CD14-positive monocyte (primary cell): ENCODE results near the gene CPNE4. TPM values are rescaled to one million over a fixed set of nuclear protein-coding genes. Genes with fewer than 3 reads are reported as not detected.

ENCODE experiments used
- DNase-seq, 3 donors: peaks; one replicate each; pipeline ENCODE4 v3.0.0-alpha.2; 2011 to 2022
- H2AFZ ChIP-seq: 2 replicates; pipeline ENCODE4 v1.6.0; 2012; ENCODE audit warnings: mild to moderate bottlenecking, low read depth, low read length, inconsistent platforms; ENCODE audit not compliant: insufficient read depth, poor library complexity, severe bottlenecking
- H3K27ac ChIP-seq, 2 donors: 1 replicate in 1 of 2; 2 replicates in 1 of 2; pipeline ENCODE4 v1.5.1; 2012 to 2013; ENCODE audit warnings: low read length in 2 of 2, control low read depth in 1 of 2, inconsistent platforms in 1 of 2, low read depth in 1 of 2, mild to moderate bottlenecking in 1 of 2
- H3K27me3 ChIP-seq, 2 donors: one replicate each; pipeline versions ENCODE4 v1.6.0 to v1.6.1; 2011 to 2013; ENCODE audit warnings: low read length in 2 of 2; ENCODE audit not compliant: control insufficient read depth in 2 of 2, insufficient read depth in 2 of 2
- H3K36me3 ChIP-seq, 2 donors: replicated peaks in 1 of 2; 1 replicate in 1 of 2; 2 replicates in 1 of 2; pipeline versions ENCODE4 v1.5.1 to v1.6.1; 2012 to 2013; ENCODE audit warnings: low read length in 2 of 2, control low read depth in 1 of 2, inconsistent platforms in 1 of 2, mild to moderate bottlenecking in 1 of 2; ENCODE audit not compliant: insufficient read depth in 2 of 2, control insufficient read depth in 1 of 2
- H3K4me1 ChIP-seq, 2 donors: 1 replicate in 1 of 2; 2 replicates in 1 of 2; pipeline versions ENCODE4 v1.5.1 to v1.6.1; 2012 to 2013; ENCODE audit warnings: low read length in 2 of 2, control low read depth in 1 of 2, inconsistent platforms in 1 of 2, mild to moderate bottlenecking in 1 of 2, moderate library complexity in 1 of 2; ENCODE audit not compliant: insufficient read depth in 2 of 2, control insufficient read depth in 1 of 2
- H3K4me2 ChIP-seq: replicated peaks from 2 replicates; pipeline ENCODE3; 2012; ENCODE audit warnings: low read length, moderate library complexity, mild to moderate bottlenecking; ENCODE audit not compliant: poor library complexity, severe bottlenecking; ENCODE audit errors: extremely low read depth
- H3K4me3 ChIP-seq, 3 experiments: fragments of 200-600 bp in 1 of 3; sonication (generic) in 1 of 3; replicated peaks in 1 of 3; 1 replicate in 2 of 3; 2 replicates in 1 of 3; pipeline ENCODE4 v1.5.1; 2011 to 2013; ENCODE audit warnings: low read length in 3 of 3, mild to moderate bottlenecking in 3 of 3, control low read depth in 2 of 3, low read depth in 2 of 3, inconsistent platforms in 1 of 3, moderate library complexity in 1 of 3
- H3K79me2 ChIP-seq: 2 replicates; pipeline ENCODE4 v1.6.0; 2012; ENCODE audit warnings: mild to moderate bottlenecking, control low read depth, inconsistent platforms, low read length, moderate library complexity; ENCODE audit not compliant: insufficient read depth
- H3K9ac ChIP-seq: 2 replicates; pipeline ENCODE4 v1.6.0; 2017; ENCODE audit warnings: low read length, mild to moderate bottlenecking; ENCODE audit not compliant: insufficient read depth, poor library complexity, severe bottlenecking
- H3K9me3 ChIP-seq, 2 donors: replicated peaks in 1 of 2; 1 replicate in 1 of 2; 2 replicates in 1 of 2; pipeline versions ENCODE4 v1.5.1 to v1.6.1; 2012 to 2013; ENCODE audit warnings: low read length in 2 of 2, control low read depth in 1 of 2; ENCODE audit not compliant: control insufficient read depth in 1 of 2, insufficient read depth in 1 of 2
- H4K20me1 ChIP-seq: 2 replicates; pipeline ENCODE4 v1.6.0; 2012; ENCODE audit warnings: mild to moderate bottlenecking, low read length, control low read depth, moderate library complexity; ENCODE audit not compliant: insufficient read depth
- H3K27ac Mint-ChIP-seq, 7 donors: one replicate each; pipeline ENCODE4 v1.8.0; 2020; ENCODE audit warnings: mild to moderate bottlenecking in 7 of 7, mixed read lengths in 7 of 7, moderate library complexity in 6 of 7, inconsistent platforms in 2 of 7
- H3K27me3 Mint-ChIP-seq, 3 donors: one replicate each; pipeline ENCODE4 v1.8.0; 2021 to 2022; ENCODE audit warnings: low read depth in 3 of 3, mild to moderate bottlenecking in 3 of 3, mixed read lengths in 3 of 3, moderate library complexity in 3 of 3, inconsistent platforms in 1 of 3
- H3K36me3 Mint-ChIP-seq, 2 donors: one replicate each; pipeline ENCODE4 v1.8.0; 2020; ENCODE audit warnings: mixed read lengths in 2 of 2, inconsistent platforms in 1 of 2, mild to moderate bottlenecking in 1 of 2
- H3K4me1 Mint-ChIP-seq: one replicate; pipeline ENCODE4 v1.8.0; 2020; ENCODE audit warnings: mild to moderate bottlenecking, mixed read lengths
- H3K4me3 Mint-ChIP-seq, 2 donors: one replicate each; pipeline ENCODE4 v1.8.0; 2020; ENCODE audit warnings: mild to moderate bottlenecking in 2 of 2, mixed read lengths in 2 of 2, moderate library complexity in 1 of 2
- H3K9me3 Mint-ChIP-seq, 7 donors: one replicate each; pipeline ENCODE4 v1.8.0; 2020 to 2022; ENCODE audit warnings: mixed read lengths in 7 of 7, mild to moderate bottlenecking in 6 of 7, moderate library complexity in 6 of 7, inconsistent platforms in 2 of 7
- WGBS: methylation state at CpG from one replicate; pipeline ENCODE4 v1.1.5; 2013; ENCODE audit warnings: missing lambda C conversion rate; ENCODE audit not compliant: insufficient coverage; 5-methylcytosine and 5-hydroxymethylcytosine counted together
- intact Hi-C, 2 donors: fragments of 100-400 bp; cut with micrococcal nuclease; formaldehyde crosslinking; loops; one replicate each; pipeline versions ENCODE4 v1.15.0 to v1.15.1; 2023
- polyA plus RNA-seq, 3 donors: library from polyadenylated mRNA; depleted of rRNA in 1 of 3; unstranded in 2 of 3; stranded (reverse) in 1 of 3; fragments of 300-500 nt in 2 of 3; fragments of >200 nt in 1 of 3; fragmentation: Illumina TruSeq in 2 of 3; gene quantifications; 1 replicate in 2 of 3; 2 replicates in 1 of 3; pipeline ENCODE4 v1.2.3, GENCODE V29; 2012 to 2021
- TF ChIP-seq, protein P1 (sequence below): fragments of 200-600 bp; IDR thresholded peaks from one replicate; pipeline ENCODE4 v1.8.0; 2022; ENCODE audit warnings: antibody characterized with exemption, mild to moderate bottlenecking

The CPNE4 gene
- polyA plus RNA-seq, 3 donors: not detected

DNA sequence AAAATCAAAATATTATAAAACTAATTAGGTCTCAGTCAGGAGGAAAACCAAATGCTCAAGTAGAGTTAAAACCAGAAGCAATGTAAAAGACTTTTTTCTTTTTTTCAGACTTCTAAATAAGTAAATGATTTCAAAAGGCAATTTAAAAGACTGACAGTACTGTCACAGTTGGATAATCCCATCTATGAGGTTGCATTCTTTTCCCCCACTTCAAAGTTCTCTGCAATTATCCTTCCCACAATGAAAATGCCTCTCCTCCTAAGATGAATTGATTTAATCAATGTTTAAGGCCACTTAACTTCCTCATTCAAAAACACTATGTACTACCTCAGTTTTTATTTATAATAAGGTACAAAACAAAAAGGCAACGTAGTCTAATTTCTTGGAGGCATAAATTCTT lies 540.1 kb downstream of the CPNE4 start:
- Mint-ChIP-seq H3K4me1 (peaks cover 3% of the 10 kb centered on the region), H3K27me3 (no peaks in the 10 kb centered on the region), H3K4me3 (no peak overlapping the region), H3K27ac (no peak overlapping the region), H3K9me3 (no peaks in the 10 kb centered on the region), H3K36me3 (peaks cover 53 to 60% of the 10 kb centered on the region in 2 donors)
- TF ChIP-seq, protein P1, sequence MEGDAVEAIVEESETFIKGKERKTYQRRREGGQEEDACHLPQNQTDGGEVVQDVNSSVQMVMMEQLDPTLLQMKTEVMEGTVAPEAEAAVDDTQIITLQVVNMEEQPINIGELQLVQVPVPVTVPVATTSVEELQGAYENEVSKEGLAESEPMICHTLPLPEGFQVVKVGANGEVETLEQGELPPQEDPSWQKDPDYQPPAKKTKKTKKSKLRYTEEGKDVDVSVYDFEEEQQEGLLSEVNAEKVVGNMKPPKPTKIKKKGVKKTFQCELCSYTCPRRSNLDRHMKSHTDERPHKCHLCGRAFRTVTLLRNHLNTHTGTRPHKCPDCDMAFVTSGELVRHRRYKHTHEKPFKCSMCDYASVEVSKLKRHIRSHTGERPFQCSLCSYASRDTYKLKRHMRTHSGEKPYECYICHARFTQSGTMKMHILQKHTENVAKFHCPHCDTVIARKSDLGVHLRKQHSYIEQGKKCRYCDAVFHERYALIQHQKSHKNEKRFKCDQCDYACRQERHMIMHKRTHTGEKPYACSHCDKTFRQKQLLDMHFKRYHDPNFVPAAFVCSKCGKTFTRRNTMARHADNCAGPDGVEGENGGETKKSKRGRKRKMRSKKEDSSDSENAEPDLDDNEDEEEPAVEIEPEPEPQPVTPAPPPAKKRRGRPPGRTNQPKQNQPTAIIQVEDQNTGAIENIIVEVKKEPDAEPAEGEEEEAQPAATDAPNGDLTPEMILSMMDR: no peak
- H3K4me3 ChIP-seq: no peak overlapping the region
- DNase-seq: no peak
- peaks cover 80 to 97% of the 10 kb centered on the region in 2 donors for H3K36me3 ChIP-seq
- WGBS: no CpG with 5 or more reads among the region's 1 CpG
- no peaks in the 10 kb centered on the region for H3K9me3 ChIP-seq
- no peak overlapping the region for H3K27ac ChIP-seq
- intact Hi-C loops: no loop called here
- no peak overlapping the region for H3K4me2 ChIP-seq
- H3K9ac ChIP-seq: no peak overlapping the region
- no peaks in the 10 kb centered on the region for H3K4me1 ChIP-seq
- H2AFZ ChIP-seq: no peak overlapping the region
- H3K27me3 ChIP-seq: no peaks in the 10 kb centered on the region
- H4K20me1 ChIP-seq: peaks cover 5% of the 10 kb centered on the region
- H3K79me2 ChIP-seq: no peaks in the 10 kb centered on the region

DNA sequence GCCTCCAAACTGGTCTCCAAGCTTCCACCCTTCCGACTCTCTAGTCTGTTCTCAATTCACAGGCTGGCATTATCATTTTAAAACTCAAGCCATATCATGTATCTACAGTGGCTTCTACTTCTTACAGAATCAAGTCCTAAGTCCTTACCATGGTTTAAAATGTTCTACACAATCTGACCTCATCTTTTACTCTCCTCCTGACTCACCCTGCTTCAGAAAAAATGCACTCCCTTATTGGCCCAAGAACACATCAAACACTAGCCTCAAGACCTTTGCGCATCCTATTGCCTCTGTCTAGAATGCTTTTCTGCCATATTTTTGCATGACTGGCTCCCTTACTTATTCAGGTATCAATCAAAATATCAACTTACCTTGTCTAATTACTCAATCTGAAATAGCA lies 543.0 kb downstream of the CPNE4 start:
- peaks cover 39 to 44% of the 10 kb centered on the region in 2 donors for H3K36me3 Mint-ChIP-seq
- H3K79me2 ChIP-seq: no peaks in the 10 kb centered on the region

More for the DNA sequence above, 543.0 kb downstream of the CPNE4 start:
- H3K27ac Mint-ChIP-seq: no peak overlapping the region
- Histone ChIP-seq H2AFZ (no peak overlapping the region), H4K20me1 (peaks cover 5% of the 10 kb centered on the region), H3K27me3 (no peaks in the 10 kb centered on the region), H3K4me2 (no peak overlapping the region), H3K4me1 (no peaks in the 10 kb centered on the region), H3K9me3 (no peaks in the 10 kb centered on the region), H3K9ac (no peak overlapping the region), H3K36me3 (peaks cover 74 to 97% of the 10 kb centered on the region in 2 donors), H3K27ac (no peak overlapping the region), H3K4me3 (no peak overlapping the region)
- intact Hi-C loops: no loop called here
- no peak for DNase-seq
- TF ChIP-seq, protein P1: no peak
- no peaks in the 10 kb centered on the region for H3K9me3 Mint-ChIP-seq
- no peaks in the 10 kb centered on the region for H3K27me3 Mint-ChIP-seq
- peaks cover 3% of the 10 kb centered on the region for H3K4me1 Mint-ChIP-seq
- WGBS: 100% methylated on average over 2 of the region's 2 CpGs
- H3K4me3 Mint-ChIP-seq: no peak overlapping the region
